Endothelial cell (in vitro differentiated cells): Measurements from ENCODE around the gene MRGPRG. TPM values are rescaled to one million over a fixed set of nuclear protein-coding genes. Genes with fewer than 3 reads are reported as not detected.

Source experiments
- DNase-seq: peaks from one replicate; pipeline ENCODE4 v3.0.0; 2021; ENCODE audit warnings: low spot score
- H3K27ac Mint-ChIP-seq: one replicate; pipeline ENCODE4 v1.8.0; 2021; ENCODE audit warnings: mixed read lengths, inconsistent platforms; ENCODE audit not compliant: unreplicated experiment
- H3K27me3 Mint-ChIP-seq: one replicate; pipeline ENCODE4 v1.8.0; 2021; ENCODE audit warnings: mild to moderate bottlenecking, moderate library complexity, mixed read lengths, inconsistent platforms; ENCODE audit not compliant: unreplicated experiment
- H3K36me3 Mint-ChIP-seq: one replicate; pipeline ENCODE4 v1.8.0; 2021; ENCODE audit warnings: mild to moderate bottlenecking, low read depth, mixed read lengths, inconsistent platforms; ENCODE audit not compliant: unreplicated experiment
- H3K4me1 Mint-ChIP-seq: one replicate; pipeline ENCODE4 v1.8.0; 2021; ENCODE audit warnings: mild to moderate bottlenecking, mixed read lengths, inconsistent platforms; ENCODE audit not compliant: unreplicated experiment
- H3K4me3 Mint-ChIP-seq: one replicate; pipeline ENCODE4 v1.8.0; 2021; ENCODE audit warnings: mild to moderate bottlenecking, mixed read lengths, inconsistent platforms; ENCODE audit not compliant: unreplicated experiment
- H3K9me3 Mint-ChIP-seq: one replicate; pipeline ENCODE4 v1.8.0; 2021; ENCODE audit warnings: mixed read lengths, inconsistent platforms; ENCODE audit not compliant: unreplicated experiment
- total RNA-seq: library from RNA; stranded (reverse); fragmentation: NEBNext Ultra II Directional; extraction: Animal tissue kit (Norgen Biotek cat#: 25700); gene quantifications from one replicate; pipeline ENCODE4 v1.2.1, GENCODE V29; 2021; ENCODE audit not compliant: unreplicated experiment
- TF ChIP-seq, protein P1 (sequence below): fragments of 200-600 bp; sonication (generic); IDR thresholded peaks from one replicate; pipeline ENCODE4 v1.5.0; 2021; ENCODE audit warnings: antibody characterized with exemption; ENCODE audit not compliant: unreplicated experiment

The MRGPRG gene
- total RNA-seq, 1 donor from 2014 or later: not detected

- TF ChIP-seq, protein P1, sequence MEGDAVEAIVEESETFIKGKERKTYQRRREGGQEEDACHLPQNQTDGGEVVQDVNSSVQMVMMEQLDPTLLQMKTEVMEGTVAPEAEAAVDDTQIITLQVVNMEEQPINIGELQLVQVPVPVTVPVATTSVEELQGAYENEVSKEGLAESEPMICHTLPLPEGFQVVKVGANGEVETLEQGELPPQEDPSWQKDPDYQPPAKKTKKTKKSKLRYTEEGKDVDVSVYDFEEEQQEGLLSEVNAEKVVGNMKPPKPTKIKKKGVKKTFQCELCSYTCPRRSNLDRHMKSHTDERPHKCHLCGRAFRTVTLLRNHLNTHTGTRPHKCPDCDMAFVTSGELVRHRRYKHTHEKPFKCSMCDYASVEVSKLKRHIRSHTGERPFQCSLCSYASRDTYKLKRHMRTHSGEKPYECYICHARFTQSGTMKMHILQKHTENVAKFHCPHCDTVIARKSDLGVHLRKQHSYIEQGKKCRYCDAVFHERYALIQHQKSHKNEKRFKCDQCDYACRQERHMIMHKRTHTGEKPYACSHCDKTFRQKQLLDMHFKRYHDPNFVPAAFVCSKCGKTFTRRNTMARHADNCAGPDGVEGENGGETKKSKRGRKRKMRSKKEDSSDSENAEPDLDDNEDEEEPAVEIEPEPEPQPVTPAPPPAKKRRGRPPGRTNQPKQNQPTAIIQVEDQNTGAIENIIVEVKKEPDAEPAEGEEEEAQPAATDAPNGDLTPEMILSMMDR: no peak
- DNase-seq: no peak
- Mint-ChIP-seq H3K27ac (no peak overlapping the region), H3K4me3 (no peak overlapping the region), H3K36me3 (no peaks in the 10 kb centered on the region), H3K4me1 (peaks cover 29% of the 10 kb centered on the region), H3K27me3 (peaks cover 8% of the 10 kb centered on the region), H3K9me3 (no peaks in the 10 kb centered on the region)
Observed at GRCh38 chr11:3208272-3208671, 10.3 kb downstream of the MRGPRG start.

GRCh38 chr11:3207526-3208189 lies 11.0 kb downstream of the MRGPRG start:
- TF ChIP-seq, protein P1: no peak
- Mint-ChIP-seq H3K36me3 (no peaks in the 10 kb centered on the region), H3K4me3 (no peak overlapping the region), H3K27ac (no peak overlapping the region), H3K4me1 (peaks cover 23% of the 10 kb centered on the region), H3K9me3 (no peaks in the 10 kb centered on the region), H3K27me3 (peaks cover 10% of the 10 kb centered on the region)
- DNase-seq: no peak

DNA sequence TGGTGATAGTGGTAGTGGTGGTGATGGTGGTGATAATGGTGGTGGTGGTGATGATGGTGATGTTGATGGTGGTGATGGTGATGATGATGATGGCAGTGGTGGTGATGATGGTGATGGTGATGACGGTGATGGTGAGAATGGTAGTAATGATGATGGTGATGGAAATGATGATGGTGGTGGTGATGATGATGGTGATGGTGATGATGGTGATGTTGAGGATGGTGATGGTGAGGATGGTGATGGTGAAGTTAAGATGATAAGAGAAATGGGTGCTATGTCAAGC lies 11.8 kb downstream of the MRGPRG start:
- TF ChIP-seq, protein P1: no peak
- Mint-ChIP-seq H3K36me3 (no peaks in the 10 kb centered on the region), H3K27me3 (peaks cover 10% of the 10 kb centered on the region), H3K27ac (no peak overlapping the region), H3K4me1 (peaks cover 20% of the 10 kb centered on the region), H3K4me3 (no peak overlapping the region), H3K9me3 (no peaks in the 10 kb centered on the region)
- DNase-seq: no peak

- no peak for DNase-seq
- no peaks in the 10 kb centered on the region for H3K36me3 Mint-ChIP-seq
- no peaks in the 10 kb centered on the region for H3K9me3 Mint-ChIP-seq
- H3K4me3 Mint-ChIP-seq: no peak overlapping the region
- peaks cover 15% of the 10 kb centered on the region for H3K4me1 Mint-ChIP-seq
- H3K27me3 Mint-ChIP-seq: peaks cover 10% of the 10 kb centered on the region
- TF ChIP-seq, protein P1: no peak
- no peak overlapping the region for H3K27ac Mint-ChIP-seq
Observed at GRCh38 chr11:3206156-3206921, 12.3 kb downstream of the MRGPRG start.
